RPMI7951 (cell line): Measurements from ENCODE around the gene EIF4B. TPM values are rescaled to one million over a fixed set of nuclear protein-coding genes. Genes with fewer than 3 reads are reported as not detected.

Experiments
- DNase-seq: peaks from one replicate; pipeline ENCODE4 v3.0.0-alpha.2; 2012; ENCODE audit warnings: low read depth
- total RNA-seq: library from RNA; depleted of rRNA; stranded (reverse); fragments of >200 nt; shearing (Covaris generic); gene quantifications from 2 replicates; pipeline ENCODE4 v1.2.3, GENCODE V29; 2014

EIF4B gene
- total RNA-seq, 1 experiment from 2014 or later, result 321 TPM

DNA sequence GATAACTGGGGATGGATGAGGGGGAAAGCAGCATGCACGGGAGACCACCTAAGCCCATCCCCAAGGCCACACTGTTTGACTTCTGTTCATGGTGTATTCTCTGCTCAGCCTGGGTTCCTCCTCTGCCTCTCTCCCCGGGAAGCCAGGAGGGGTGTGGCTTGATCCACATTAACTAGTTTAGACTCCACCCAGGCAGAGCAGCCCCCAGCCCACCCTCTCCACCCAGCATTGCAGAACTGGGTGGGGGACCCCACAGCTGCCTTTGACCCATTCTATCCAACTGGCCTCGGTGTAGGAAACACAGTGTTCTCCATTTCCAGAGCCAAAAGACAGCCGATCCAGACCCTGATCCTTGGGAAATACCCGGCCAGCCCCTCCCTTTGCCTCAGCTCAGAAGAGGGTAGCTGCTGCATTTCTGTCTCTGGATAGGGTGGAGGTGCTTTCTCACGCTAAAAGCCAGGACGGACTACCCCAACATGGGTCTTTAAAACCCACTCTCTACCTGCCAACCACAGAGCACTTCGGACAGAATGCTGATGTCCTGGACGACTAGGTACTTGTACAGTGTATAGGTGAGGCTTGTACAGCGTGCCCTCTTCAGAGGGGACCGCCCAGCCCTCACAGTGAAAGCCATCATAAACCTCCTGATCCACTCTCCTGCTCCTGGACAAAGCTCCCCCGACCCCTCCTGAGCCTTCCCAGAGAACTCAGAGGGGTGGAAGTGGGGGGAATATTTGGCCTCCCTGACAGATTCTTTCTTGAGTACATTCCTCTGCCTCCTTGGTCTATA is 63.6 kb downstream of the EIF4B start:
- DNase-seq, result no peak

DNA sequence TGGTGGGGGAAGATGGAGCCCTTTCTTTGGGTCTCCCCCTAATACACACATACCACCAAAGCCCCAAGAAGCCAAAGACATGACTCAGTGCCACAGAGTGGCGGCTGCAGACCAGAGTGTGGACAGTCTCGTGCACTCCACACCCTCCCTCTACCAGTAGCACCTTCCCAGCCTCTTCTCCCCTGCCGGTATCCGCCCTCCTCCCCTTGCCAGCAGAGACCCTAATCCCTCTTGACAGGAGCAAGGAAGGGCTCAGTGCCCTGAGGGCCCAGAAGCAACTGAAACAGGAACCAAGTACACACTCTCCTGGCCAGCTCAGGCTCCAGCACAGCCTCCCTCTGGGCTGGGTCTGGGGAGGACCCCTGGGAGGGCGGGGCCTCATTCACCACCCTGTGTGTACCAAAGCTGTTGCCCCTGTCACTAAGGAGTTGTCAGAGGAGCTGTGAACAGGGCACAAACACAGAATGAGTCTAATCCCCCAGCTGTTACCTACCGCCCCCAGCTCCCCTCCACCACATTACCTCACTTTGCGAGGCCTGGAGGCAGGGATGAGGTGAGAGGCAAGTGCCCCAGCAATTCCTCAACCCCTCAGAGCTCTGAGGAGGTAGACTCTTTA is 64.7 kb downstream of the EIF4B start:
- no peak for DNase-seq

DNA sequence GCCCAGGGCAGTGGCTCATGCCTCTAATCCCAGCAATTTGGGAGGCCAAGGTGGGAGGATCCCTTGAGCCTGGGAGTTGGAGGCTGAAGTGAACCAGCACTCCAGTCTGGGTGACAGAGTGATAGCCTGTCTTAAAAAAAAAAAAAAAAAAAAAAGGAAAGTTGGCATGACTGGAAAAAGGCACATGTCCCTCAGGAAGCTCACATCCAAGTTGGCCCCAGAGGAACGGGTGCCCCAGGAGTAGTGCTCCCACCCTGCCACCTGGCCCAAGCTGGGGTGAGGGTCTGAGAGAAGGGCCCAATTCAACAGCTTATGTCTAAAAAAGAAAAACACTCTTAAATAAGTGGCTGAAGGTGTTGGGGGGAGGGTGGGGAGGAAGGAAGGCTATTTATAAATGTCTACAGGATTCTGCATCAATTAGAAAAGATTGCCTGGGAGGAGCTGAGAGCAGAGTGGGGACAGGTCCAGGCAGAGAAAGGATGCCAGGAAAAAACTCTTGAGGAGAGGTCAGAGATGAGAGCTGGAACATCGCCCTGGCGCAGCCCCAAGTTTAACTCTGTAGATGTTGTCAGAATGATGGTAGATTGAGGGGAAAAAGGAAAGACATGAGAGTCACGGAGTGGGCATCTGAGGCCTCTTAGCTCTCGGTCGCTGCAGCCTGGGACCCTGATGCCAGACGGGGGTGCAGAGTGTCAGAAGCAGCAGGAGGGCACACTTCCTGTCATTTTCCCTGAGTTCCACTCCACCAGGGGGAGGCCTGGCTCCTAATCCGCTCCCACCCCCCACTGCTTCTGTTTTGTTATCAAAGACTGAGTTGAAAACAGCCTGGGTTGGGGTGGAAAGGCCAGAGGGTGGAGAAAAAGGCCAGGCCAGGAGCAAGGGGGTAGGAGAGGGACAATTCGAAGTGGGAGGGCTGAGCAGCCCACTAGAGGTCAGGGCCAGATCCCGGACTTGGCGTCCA is 65.6 kb downstream of the EIF4B start:
- no peak for DNase-seq

DNA sequence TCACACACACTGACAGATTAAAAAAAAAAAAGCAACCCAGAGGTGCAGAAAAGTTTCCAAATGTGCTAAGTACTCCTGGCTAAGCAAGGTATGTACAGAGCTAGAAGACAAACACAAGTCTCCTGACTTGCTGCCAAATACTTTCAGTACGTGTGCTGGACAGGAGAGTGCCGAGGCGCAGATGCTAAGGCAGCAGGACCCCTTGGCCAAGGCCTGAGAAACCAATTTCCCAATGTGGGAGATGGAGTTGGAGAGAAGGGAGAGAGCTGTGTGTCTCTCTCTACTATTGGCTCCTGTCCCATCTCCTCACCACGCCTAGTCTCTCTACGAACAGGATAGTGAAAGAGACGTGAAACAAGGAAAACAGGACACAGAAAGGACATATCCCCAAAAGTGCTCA is 67.6 kb downstream of the EIF4B start:
- DNase-seq, result no peak

DNA sequence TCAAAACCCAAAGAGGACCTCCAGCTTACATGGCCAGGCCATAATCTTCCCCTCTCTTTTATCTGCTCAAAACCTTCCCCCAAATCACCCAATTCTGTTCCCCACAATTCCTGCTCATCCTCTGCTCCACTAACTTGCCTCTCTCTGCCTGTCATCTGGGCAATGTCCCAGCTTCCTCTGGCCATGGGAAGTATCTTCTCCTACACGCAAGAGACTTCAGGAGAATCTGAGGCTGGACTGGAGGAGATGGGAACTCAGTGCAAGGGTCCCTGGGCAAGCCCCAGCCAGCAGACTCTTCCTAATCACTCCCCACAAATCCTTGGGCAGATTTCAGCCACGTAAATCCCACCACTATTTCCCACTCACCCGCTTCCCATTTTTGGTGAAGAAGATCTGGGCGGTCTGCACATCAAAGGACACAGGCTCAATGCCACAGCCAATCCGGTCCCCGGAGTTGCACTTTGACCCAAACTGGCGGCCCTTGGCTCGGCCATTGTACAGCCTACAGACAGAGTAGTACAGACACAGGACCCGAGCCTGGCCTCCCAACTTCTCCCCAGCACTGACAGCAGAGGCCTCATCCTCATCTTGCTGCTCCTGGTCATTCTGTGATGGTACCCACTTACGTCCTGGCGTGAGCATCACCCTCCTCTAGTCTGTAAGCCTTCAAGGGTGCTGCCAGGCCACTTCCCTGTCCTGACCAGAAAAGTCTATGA is 68.2 kb downstream of the EIF4B start:
- DNase-seq, result no peak

DNA sequence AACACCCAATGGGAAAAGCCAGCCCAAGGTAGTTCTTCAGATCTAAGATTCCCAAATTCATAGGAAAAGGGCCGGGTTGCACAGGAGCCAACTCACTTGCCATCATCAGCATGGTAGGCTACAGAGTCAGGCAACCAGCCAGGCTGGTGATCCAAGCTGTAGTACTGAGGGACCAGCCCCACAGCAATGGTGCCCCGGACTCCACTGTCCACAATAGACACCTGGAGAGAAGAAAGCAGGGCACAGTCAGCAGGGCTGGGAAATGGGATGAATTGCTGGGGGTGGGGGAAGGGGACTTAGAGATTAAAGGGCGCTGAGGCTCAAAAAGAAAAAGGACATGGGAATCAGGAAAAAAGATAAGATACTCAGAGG is 68.7 kb downstream of the EIF4B start:
- DNase-seq, result no peak

DNA sequence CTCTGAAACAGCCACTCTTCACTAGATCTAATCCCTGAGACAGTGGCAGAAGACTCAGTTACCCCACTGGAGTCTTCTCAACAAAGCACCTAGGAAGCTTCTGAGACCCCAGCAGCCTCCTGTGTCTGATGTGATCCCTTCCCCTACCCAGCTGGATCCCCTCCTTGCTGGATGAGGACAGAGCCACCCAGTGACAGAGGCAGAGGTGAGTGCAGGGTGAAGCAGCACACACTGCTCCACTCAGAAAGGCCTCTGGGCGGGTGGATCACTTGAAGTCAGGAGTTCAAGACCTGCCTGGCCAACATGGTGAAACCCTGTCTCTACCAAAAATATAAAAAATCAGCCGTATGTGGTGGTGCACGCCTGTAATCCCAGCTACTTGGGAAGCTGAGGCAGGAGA is 70.2 kb downstream of the EIF4B start:
- DNase-seq, result no peak

DNA sequence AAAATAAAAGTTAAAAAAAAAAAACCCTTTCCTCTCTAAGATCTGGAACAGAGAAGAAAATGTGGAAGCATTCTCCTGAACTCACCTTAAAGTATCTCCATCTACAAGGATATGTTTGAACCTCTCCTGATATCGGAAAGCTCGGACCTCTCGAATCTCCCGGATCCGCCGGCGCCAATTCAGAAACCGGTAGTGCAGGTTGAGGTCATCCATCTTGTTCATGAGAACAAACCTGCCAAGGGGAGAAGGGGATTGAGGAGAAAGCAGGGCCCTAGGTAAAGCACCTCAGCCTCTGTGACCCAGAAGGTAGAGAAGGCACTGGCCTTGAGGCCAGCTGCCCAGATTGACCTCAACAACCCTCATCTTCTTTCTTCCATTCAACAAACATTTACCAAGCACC is 70.8 kb downstream of the EIF4B start:
- DNase-seq, result no peak

DNA sequence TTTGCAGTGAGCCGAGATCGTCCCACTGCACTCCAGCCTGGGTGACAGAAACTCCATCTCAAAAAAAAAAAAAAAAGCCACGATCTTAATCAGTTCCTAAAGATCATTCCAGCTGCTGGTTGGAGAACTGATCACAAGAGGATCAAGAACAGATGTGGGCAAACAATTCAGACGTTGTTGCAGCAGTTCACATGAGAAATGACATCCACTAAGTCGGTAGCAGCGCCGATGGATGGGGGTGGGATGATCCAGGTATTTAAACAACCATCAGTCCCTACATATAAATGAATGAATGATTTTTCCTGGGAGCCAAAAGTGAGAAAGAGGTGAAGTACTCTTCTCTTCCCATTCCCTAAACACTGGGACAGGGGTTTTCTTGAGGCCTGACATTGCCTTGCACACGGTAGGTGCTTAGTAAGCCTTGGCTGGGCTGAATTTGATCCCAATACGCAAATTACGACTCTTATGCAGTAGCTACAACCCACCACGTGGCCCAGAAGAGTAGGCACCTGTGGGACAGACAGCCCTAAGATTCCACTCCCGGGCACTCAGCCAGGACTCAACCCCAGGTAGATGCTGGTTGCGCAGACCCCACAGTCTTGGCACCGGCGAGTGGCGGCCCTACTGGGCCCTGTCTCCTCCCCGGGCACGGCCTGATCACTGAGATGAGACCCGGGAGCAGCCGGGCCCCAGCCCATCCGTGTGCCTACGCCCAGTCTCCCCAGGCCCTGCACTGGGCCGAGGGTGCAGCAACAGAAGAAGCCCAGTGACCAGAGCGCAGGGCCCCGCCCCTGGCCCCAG is 72.4 kb downstream of the EIF4B start:
- DNase-seq, result peak; percentile 25

DNA sequence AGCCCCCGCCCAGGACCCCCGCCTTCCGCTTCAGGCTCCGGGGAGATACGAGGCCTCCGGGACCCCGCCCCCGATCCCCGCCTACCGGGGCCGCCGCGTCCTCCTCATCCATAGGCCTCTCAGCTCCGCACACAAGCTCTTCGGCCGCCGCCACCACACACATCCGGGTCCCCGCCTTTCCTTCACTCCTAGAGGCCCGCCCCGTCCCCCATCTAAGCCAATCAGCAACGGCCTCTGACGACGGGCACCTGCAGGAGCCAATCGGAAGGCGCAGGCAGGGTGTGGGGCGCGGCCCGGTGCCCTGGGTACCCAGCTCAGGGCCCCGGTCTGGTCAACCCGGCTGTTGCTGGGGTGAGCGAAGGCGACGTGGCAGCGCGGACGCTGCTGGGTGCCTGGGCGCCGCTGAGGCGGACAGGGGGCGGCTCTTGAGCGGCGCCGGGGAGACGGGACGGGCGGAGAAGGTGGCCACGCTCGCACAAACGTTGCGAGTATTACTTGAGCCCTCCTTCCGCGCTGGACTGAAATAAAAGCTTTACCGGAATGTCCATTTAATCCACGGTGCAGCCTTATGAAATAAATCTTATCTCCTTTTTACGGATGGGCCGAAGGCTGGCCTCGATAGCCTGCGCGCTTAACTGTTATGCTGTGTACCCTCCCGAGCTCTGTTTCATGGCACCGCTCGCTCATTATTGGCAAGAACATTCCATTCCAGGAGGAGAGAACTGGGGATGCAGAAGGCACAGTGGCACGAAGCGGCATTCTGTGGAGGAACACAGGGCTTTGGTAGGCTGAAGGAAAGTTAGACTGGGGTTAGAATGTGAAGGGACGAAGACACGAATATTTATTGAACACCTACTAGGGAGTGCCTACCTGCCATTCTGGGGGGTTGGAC is 73.2 kb downstream of the EIF4B start, which contains the start of gene SPRYD3:
TSS of gene SPRYD3 (minus strand) at position 165 of the 892 bp plus-strand sequence. CDS start at position 108, 57 bp downstream.
- DNase-seq, result peak; percentile 94

DNA sequence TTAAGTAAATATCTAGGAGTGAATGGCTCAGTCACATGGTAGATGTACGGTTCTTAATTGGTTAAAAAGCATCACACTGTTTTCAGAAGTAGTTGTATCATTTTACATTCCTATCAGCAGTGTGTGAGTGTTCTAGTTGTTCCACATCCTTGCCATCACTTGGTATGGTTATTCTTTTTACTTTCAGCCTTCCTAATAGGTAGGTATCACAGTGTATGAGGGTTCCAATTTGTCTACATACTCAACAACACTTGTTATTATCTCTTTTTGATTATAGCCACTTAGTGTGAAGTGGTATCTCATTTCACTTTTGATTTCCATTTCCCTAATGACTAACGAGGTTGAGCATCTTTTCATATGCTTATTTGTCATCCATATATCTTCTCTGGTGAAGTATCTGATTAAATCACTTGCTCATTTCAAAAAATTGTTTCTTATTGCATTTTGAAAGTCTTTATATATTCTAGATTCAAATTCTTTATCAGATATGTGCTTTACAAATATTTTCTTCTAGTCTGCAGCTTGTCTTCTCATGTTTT is 76.5 kb downstream of the EIF4B start:
- no peak for DNase-seq

DNA sequence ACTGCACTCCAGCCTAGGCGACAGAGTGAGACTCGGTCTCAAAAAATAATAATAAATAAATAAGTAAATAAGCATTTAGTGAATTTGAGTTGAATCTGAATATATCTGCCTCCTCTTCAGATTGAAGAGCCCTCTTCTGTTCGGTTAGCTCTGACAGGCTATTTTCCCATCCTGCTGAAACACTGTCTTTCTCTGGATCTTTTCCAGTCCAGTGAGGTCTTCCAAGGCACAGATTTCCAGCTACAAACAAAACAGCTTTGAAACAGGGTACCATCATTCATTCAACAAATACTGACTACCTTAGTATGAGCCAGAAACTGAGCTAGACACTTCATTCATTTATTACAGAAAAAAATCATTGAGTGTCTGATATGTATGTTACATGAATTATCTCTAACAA is 80.1 kb downstream of the EIF4B start:
- no peak for DNase-seq

DNA sequence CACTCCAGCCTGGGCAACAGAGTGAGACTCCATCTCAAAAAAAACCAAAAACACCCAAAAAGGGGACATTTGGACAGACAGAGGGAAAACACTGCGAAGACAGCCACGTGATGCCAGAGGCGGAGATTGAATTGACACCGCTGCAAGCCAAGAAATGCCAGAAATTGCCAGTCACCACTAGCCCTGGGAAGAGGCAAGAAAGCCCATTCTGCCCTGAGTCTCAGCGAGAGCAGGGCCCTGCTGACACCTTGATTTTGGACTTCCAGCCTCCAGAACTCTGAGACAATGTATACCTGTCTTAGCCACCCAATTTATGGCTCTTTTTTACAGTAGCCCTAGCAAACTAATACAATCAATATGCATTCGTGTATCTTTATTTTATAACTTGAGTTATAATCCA is 83.8 kb downstream of the EIF4B start:
- DNase-seq, result no peak

DNA sequence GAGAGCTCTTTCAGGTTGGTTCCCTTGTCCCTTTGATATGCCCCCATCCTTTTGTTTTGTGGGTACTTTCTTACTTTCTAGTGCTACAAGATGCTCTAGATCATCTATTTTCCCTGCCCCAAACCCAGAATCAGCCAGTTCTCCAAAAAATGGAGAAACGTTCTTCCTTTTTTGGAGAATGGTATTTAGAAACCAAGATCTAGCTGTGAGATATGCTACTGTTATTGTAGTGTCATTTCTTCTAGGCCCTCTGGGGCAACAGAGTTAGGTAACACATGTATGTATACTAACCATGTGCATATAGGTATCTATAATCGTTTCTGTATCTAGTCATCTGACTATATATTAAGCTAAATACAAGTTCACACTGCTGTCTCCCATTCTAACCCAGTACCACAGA is 84.3 kb downstream of the EIF4B start:
- no peak for DNase-seq

DNA sequence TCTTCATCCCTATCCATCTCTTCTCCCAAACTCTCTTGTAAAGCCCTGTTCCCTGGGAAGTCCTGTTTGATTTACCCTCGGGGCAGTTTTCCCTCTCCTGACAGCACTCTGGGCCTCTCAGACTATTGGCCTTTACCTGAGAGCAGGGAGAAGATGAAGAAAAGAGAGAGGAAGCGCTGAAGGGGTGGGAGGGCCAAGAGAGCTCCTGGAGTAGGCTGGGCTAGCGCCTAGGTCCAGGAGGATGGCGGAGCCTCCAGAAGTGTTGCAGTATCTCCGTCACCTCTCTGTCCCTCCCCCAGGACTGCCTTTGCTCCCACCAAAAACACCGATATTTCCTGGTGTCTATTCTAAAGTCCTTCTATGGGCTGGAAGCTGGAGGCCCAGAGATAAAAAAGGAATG is 85.5 kb downstream of the EIF4B start:
- DNase-seq, result no peak
